GM06990 (cell line): ENCODE data around the gene KREMEN2.

Experiments
- DNase-seq: peaks from one replicate; pipeline ENCODE4 v3.0.0-alpha.2; 2011; ENCODE audit not compliant: insufficient read length; ENCODE audit errors: extremely low read depth
- H3K27me3 ChIP-seq: replicated peaks from 2 replicates; pipeline ENCODE4 v1.6.0; 2011; ENCODE audit warnings: low read length; ENCODE audit not compliant: control insufficient read depth, insufficient read depth
- H3K36me3 ChIP-seq: 2 replicates; pipeline ENCODE4 v1.5.1; 2011; ENCODE audit warnings: low read length; ENCODE audit not compliant: control insufficient read depth, insufficient read depth
- H3K4me3 ChIP-seq: replicated peaks from 2 replicates; pipeline ENCODE4 v1.5.1; 2011; ENCODE audit warnings: low read depth, mild to moderate bottlenecking, control low read depth, low read length
- TF ChIP-seq, protein P1 (sequence below): IDR thresholded peaks from 2 replicates; pipeline ENCODE4 v1.5.1; 2011; ENCODE audit warnings: low read length, control low read depth, mild to moderate bottlenecking, inconsistent platforms; ENCODE audit not compliant: insufficient read depth, poor library complexity, severe bottlenecking

Gene KREMEN2

DNA sequence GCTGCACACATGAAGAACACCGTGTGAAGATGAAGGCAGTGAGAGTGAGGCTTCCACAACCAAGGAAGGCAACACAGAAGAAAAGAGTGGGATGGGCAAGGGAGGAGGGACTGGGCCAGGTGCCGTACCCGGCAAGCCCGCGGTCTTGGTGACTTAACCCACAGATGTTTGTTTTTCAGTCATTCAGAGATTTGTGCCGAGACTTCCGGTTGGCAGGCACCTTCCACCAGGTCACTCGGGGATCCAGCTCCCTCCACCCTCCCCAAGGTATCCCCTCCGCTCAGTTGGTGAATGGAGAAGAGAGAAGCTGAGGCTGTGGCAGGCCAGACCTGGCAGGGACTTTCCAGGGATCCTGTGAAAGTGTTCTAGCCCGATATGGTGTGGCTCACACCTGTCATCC is 4.9 kb upstream of the KREMEN2 start:
- Histone ChIP-seq H3K4me3 (no peak overlapping the region), H3K27me3 (no peaks in the 10 kb centered on the region), H3K36me3 (no peaks in the 10 kb centered on the region)
- DNase-seq, result no peak
- TF ChIP-seq, protein P1, sequence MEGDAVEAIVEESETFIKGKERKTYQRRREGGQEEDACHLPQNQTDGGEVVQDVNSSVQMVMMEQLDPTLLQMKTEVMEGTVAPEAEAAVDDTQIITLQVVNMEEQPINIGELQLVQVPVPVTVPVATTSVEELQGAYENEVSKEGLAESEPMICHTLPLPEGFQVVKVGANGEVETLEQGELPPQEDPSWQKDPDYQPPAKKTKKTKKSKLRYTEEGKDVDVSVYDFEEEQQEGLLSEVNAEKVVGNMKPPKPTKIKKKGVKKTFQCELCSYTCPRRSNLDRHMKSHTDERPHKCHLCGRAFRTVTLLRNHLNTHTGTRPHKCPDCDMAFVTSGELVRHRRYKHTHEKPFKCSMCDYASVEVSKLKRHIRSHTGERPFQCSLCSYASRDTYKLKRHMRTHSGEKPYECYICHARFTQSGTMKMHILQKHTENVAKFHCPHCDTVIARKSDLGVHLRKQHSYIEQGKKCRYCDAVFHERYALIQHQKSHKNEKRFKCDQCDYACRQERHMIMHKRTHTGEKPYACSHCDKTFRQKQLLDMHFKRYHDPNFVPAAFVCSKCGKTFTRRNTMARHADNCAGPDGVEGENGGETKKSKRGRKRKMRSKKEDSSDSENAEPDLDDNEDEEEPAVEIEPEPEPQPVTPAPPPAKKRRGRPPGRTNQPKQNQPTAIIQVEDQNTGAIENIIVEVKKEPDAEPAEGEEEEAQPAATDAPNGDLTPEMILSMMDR, result no peak

DNA sequence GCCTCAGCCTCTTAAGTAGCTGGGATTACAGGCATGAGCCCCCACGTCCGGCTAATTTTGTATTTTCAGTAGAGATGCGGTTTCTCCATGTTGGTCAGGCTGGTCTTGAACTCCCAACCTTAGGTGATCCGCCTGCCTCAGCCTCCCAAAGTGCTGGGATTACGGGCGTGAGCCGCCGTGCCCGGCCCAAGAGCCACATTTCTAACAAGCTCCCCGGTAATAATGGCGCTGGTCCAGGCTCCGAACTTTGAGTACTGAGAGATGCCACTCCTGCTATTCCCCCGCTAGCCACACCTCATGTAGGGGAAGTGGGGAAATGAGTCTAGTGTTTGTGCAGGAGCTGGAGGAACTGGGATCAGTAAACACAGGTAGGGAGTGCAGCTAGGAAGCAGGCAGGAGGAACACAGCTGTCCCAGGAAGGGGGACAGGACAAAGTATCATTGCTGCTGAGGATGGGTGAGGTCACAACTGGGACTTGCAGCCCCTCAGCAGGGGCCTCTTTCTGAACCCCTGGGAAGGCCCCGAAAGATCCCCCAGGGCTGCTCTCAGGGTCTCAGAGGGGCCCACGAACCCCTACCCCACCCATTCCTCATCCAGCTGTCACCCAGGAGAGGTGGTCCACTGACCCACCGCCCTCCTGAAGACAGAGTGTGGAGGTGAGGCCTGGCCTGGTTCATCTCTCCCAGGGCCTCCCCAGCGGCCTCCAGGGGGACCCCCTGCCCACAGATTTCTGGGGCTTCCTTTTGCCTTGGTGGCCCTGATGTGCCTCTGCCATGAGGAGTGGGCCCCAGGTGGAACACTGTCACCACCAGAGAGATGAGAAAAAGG is 3.7 kb upstream of the KREMEN2 start:
- TF ChIP-seq, protein P1, result no peak
- Histone ChIP-seq H3K27me3 (no peaks in the 10 kb centered on the region), H3K4me3 (no peak overlapping the region), H3K36me3 (no peaks in the 10 kb centered on the region)
- no peak for DNase-seq

DNA sequence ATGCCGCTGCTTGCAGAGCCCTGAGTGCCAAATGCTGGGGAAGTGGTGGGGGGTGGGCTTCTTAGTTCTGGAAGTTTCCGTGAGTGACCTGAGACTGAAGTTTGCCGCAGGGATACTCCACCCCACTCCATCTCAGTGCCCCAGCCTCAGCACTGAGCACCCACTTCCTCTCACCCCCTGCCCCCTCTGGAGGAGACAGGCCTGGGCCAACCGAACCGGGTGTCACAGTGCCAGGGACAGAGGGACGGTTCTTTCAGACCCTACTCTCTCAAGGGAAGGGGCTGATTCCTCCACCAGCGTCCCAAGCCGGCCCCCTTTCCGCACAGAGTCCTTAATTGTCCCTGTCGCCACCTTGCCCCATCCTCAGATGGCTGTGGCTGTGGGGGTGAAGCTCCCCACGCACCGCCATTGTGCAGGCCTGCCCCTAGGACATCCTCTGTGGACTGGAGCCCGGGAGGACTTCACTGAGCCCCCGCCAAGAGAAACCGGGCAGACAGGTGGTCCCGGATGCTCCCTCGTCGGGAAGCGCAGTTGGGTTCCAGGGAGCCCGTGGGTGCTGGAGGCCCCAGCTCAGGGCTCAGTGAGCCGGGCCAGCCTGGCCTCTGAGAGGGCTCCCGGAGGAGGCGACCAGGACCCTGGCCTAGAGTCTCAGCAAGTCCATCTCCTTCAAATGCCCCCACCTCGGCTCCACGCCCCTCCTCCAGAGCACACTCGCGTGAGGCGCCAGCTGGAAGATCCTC is 1.6 kb upstream of the KREMEN2 start:
- H3K4me3 ChIP-seq, result peak overlapping the region; percentile 62
- DNase-seq, result no peak
- no peaks in the 10 kb centered on the region for H3K27me3 ChIP-seq
- TF ChIP-seq, protein P1, result no peak
- no peaks in the 10 kb centered on the region for H3K36me3 ChIP-seq

DNA sequence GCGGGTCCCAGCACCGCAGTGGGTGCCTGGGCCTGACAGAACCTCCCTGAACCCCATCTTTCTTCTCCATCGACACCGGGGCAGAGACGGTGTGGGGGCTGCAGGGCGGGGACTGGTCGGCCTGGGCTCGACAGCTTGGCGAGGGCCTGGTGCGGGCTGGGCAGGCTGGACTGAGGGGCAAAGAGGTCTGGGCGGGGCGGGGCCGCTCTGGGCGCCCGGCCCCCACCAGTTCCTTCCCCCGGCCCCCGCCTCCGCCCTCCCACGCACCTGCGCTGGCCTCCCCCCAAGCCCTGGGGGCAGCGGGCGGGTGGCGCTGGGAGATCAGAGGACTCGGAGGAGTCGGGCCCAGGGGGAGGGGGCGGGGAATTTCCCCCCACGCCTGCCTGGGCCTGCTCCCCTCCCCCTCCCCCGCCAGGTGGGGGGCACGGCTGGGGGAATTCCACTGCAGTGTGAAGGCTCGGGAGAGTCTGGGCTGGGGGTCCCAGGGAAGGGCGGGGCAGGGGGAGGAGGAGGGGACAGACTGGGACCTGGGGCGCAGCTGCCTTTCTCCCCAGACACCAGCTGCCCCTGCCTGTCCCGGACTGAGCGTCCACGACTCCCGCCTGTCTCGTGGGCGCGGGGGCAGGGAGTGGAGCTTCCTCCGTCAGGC is 877 bp upstream of the KREMEN2 start:
- no peaks in the 10 kb centered on the region for H3K36me3 ChIP-seq
- DNase-seq, result peak; percentile 73
- TF ChIP-seq, protein P1, result no peak
- peak overlapping the region; percentile 62 for H3K4me3 ChIP-seq
- no peaks in the 10 kb centered on the region for H3K27me3 ChIP-seq

DNA sequence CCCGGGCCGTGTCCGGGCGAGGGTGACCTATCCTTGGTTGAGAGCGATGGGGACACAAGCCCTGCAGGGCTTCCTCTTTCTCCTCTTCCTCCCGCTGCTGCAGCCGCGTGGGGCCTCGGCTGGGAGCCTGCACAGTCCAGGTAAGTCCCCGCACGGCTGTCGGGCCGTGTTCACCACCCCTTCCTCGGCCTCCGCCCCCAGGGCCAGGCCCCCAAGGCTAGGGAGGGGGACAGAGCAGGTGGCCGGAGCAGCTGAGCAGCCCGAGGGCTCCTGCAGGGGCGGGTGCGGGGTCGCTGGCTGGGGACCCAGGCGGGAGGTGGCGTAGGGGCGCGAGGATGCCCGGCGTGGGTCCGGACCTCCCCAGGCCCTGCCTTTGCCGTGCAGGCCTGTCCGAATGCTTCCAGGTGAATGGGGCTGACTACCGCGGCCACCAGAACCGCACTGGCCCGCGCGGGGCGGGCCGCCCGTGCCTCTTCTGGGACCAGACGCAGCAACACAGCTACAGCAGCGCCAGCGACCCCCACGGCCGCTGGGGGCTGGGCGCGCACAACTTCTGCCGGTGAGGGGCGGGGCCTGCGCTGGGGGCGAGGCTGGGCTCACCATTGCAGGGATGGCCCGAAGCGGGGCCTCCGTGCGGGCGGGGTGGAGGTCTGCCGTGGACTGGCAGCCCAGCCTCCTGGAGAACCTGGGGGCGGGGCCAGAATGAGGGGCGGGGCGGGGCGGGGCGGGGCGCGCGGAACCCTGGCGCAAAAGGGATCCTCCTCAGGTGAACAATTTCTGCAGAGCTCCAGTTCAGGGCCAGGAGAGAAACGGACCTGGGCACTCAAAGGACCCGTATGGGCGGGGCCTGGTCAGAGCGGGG is 631 bp downstream of the KREMEN2 start:
- TF ChIP-seq, protein P1, result no peak
- Histone ChIP-seq H3K4me3 (peak overlapping the region; percentile 62), H3K27me3 (no peaks in the 10 kb centered on the region), H3K36me3 (no peaks in the 10 kb centered on the region)
- peak; percentile 88 for DNase-seq
